Stomach (tissue), 4 donors: Measurements from ENCODE around the gene LRMDA.

Experiments used
- CTCF ChIP-seq, 7 experiments: fragments of 450-650 bp in 4 of 7; fragments of 200-600 bp in 3 of 7; sonication (generic) in 3 of 7; IDR thresholded peaks; one replicate each; pipeline ENCODE4 v1.5.1; 2016 to 2019; ENCODE audit warnings: antibody characterized with exemption in 7 of 7, control low read depth in 2 of 7, mild to moderate bottlenecking in 1 of 7
- EP300 ChIP-seq: sonication (generic); formaldehyde crosslinking; IDR thresholded peaks from one replicate; pipeline ENCODE4 v1.6.1; 2017; ENCODE audit warnings: antibody characterized with exemption
- POLR2A ChIP-seq, 4 donors: fragments of 450-650 bp; IDR thresholded peaks; one replicate each; pipeline ENCODE4 v1.6.1; 2016; ENCODE audit warnings: antibody characterized with exemption in 4 of 4, control low read depth in 2 of 4, mild to moderate bottlenecking in 1 of 4, moderate library complexity in 1 of 4
- POLR2AphosphoS5 ChIP-seq, 3 donors: sonication (generic); formaldehyde crosslinking; IDR thresholded peaks; one replicate each; pipeline ENCODE4 v1.6.1; 2016; ENCODE audit warnings: antibody characterized with exemption in 3 of 3

- peak in 5 of 7 experiments; percentile 69 to 93 (median 90) for TF ChIP-seq CTCF (IDR thresholded peaks at IDR 0.05)
- TF ChIP-seq POLR2AphosphoS5 (IDR thresholded peaks at IDR 0.05): peak in 1 of 3 donors; percentile 36
- TF ChIP-seq EP300: no peak
- no peak for TF ChIP-seq POLR2A (IDR thresholded peaks at IDR 0.05)
Observed at GRCh38 chr10:76036111-76036940, 604.9 kb downstream of the LRMDA start.
